GM19035 (cell line): ENCODE results near the gene DYNLT1.

ENCODE experiments used
- ATAC-seq: cut with Tn5 transposase; IDR thresholded peaks from one replicate; pipeline ENCODE4 v1.9.1; 2021; ENCODE audit not compliant: unreplicated experiment

DYNLT1 gene

GRCh38 chr6:158603261-158604047 is 41.1 kb downstream of the DYNLT1 start:
- no peak for ATAC-seq

- ATAC-seq = no peak
These were observed 44.9 kb downstream of the DYNLT1 start for GRCh38 chr6:158599635-158600034.

GRCh38 chr6:158597565-158597964 is 47.0 kb downstream of the DYNLT1 start:
- ATAC-seq = no peak

GRCh38 chr6:158596861-158597260 is 47.7 kb downstream of the DYNLT1 start:
- no peak for ATAC-seq

- no peak for ATAC-seq
These were observed 49.3 kb downstream of the DYNLT1 start for GRCh38 chr6:158595223-158595622.

GRCh38 chr6:158593670-158594069 is 50.9 kb downstream of the DYNLT1 start:
- ATAC-seq = no peak

- no peak for ATAC-seq
These were observed 52.7 kb downstream of the DYNLT1 start for GRCh38 chr6:158591810-158592209.

GRCh38 chr6:158591134-158591809 is 53.3 kb downstream of the DYNLT1 start:
- no peak for ATAC-seq

- no peak for ATAC-seq
These were observed 55.2 kb downstream of the DYNLT1 start for GRCh38 chr6:158589366-158589765.

GRCh38 chr6:158586652-158587051 is 57.9 kb downstream of the DYNLT1 start:
- ATAC-seq = no peak
